SU-DHL-6 (cell line): ENCODE data around the gene SLC25A52.

Experiments used
- H2AFZ ChIP-seq: fragments of 200-600 bp; sonication (generic); 2 replicates; pipeline ENCODE4 v1.6.1; 2014; ENCODE audit warnings: low read depth, mild to moderate bottlenecking, moderate library complexity, mixed read lengths, antibody characterized with exemption, low read length; ENCODE audit not compliant: severe bottlenecking
- H3F3A ChIP-seq: fragments of 200-600 bp; shearing (Covaris generic); 2 replicates; pipeline ENCODE4 v1.6.0; 2016; ENCODE audit warnings: antibody characterized with exemption, mild to moderate bottlenecking; ENCODE audit not compliant: insufficient read depth
- H3K27ac ChIP-seq: fragments of 200-600 bp; sonication (generic); 2 replicates; pipeline ENCODE4 v1.5.1; 2016; ENCODE audit warnings: low read depth, mild to moderate bottlenecking, low read length, moderate library complexity, mixed read lengths
- H3K27me3 ChIP-seq: fragments of 200-600 bp; sonication (generic), shearing (Covaris generic); 2 replicates; pipeline ENCODE4 v1.6.0; 2014; ENCODE audit warnings: mild to moderate bottlenecking, low read length
- H3K36me3 ChIP-seq: fragments of 200-600 bp; sonication (generic); 2 replicates; pipeline ENCODE4 v1.6.1; 2014; ENCODE audit warnings: mild to moderate bottlenecking, low read length, mixed read lengths
- H3K4me2 ChIP-seq: fragments of 300-600, 200-600 bp; shearing (Covaris generic), sonication (generic); 2 replicates; pipeline ENCODE4 v1.6.0; 2014; ENCODE audit warnings: low read length, low read depth, mild to moderate bottlenecking; ENCODE audit not compliant: poor library complexity, severe bottlenecking
- H3K4me3 ChIP-seq: fragments of 200-600 bp; sonication (generic); 2 replicates; pipeline ENCODE4 v1.5.1; 2014; ENCODE audit warnings: antibody characterized with exemption, low read length, mild to moderate bottlenecking, mixed read lengths; ENCODE audit not compliant: insufficient read depth, poor library complexity, severe bottlenecking
- H3K79me2 ChIP-seq: fragments of 200-600 bp; sonication (generic); 2 replicates; pipeline ENCODE4 v1.6.1; 2014; ENCODE audit warnings: mild to moderate bottlenecking, low read length, moderate library complexity; ENCODE audit not compliant: insufficient read depth
- H3K9ac ChIP-seq: fragments of 200-600 bp; sonication (generic); 2 replicates; pipeline ENCODE4 v1.7.0; 2014; ENCODE audit warnings: mild to moderate bottlenecking, low read length
- H3K9me2 ChIP-seq: fragments of 200-600 bp; sonication (generic); replicated peaks from 2 replicates; pipeline ENCODE4 v1.6.1; 2014; ENCODE audit warnings: low read length; ENCODE audit not compliant: insufficient read depth
- H3K9me3 ChIP-seq: fragments of 200-600 bp; sonication (generic); 2 replicates; pipeline ENCODE4 v1.6.1; 2014; ENCODE audit warnings: low read length, mixed read lengths; ENCODE audit not compliant: insufficient read depth
- H4K20me1 ChIP-seq: fragments of 200-600 bp; sonication (generic); 2 replicates; pipeline ENCODE4 v1.6.1; 2014; ENCODE audit warnings: low read depth, mild to moderate bottlenecking, antibody characterized with exemption, low read length, moderate library complexity, mixed read lengths
- EZH2phosphoT487 ChIP-seq: fragments of 200-600 bp; sonication (generic), shearing (Covaris generic); conservative IDR thresholded peaks from 2 replicates; pipeline ENCODE4 v1.6.1; 2018; ENCODE audit warnings: mild to moderate bottlenecking, antibody characterized with exemption, low read length, moderate library complexity, mixed read lengths
- TF ChIP-seq, protein P1 (sequence below): fragments of 200-600 bp; sonication (generic); IDR thresholded peaks from one replicate; pipeline ENCODE4 v1.5.1; 2017; ENCODE audit warnings: antibody characterized with exemption, mild to moderate bottlenecking, low read length, moderate library complexity; ENCODE audit not compliant: insufficient read depth, poor library complexity, severe bottlenecking

SLC25A52 gene

DNA sequence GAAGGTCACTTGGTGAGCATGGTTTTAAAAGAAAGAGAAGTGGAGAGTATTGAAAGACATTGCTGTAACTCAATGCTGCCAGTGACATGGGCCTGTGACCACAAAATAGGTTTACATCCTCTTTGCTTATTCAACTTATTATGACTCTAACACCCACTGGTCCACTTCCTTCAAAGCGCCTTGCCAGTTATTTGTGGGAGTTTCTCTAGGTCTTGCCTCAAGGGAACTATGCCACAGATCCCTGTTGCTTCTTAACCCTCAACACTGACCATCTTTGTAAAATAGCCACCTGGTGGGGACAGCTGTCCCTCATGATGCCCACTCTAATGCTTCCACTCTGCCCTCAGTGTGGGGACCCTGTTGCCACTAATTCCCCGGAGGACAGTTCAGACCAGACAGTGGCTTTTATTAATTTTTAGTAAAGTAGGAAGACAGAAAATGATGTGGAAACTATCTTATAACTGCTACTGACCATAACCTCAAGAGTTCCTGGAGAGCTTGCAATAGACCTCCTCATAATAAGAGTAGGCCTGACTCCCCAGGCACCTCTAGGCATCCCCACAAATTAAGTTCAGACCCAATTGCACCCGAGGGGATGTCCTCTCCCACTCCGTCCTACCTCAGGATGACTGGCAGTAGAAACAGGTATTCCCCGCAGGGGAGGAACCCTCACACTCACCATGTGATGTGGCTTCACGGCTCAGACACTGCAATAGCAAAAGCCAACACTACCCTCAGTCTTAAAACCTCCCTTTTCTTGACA is 31.3 kb upstream of the SLC25A52 start:
- H3F3A ChIP-seq: no peaks in the 10 kb centered on the region
- no peak overlapping the region for H3K4me3 ChIP-seq
- H2AFZ ChIP-seq: no peak overlapping the region
- H3K27ac ChIP-seq: no peak overlapping the region
- H3K4me2 ChIP-seq: no peak overlapping the region
- no peaks in the 10 kb centered on the region for H3K79me2 ChIP-seq
- TF ChIP-seq EZH2phosphoT487: no peak
- TF ChIP-seq, protein P1, sequence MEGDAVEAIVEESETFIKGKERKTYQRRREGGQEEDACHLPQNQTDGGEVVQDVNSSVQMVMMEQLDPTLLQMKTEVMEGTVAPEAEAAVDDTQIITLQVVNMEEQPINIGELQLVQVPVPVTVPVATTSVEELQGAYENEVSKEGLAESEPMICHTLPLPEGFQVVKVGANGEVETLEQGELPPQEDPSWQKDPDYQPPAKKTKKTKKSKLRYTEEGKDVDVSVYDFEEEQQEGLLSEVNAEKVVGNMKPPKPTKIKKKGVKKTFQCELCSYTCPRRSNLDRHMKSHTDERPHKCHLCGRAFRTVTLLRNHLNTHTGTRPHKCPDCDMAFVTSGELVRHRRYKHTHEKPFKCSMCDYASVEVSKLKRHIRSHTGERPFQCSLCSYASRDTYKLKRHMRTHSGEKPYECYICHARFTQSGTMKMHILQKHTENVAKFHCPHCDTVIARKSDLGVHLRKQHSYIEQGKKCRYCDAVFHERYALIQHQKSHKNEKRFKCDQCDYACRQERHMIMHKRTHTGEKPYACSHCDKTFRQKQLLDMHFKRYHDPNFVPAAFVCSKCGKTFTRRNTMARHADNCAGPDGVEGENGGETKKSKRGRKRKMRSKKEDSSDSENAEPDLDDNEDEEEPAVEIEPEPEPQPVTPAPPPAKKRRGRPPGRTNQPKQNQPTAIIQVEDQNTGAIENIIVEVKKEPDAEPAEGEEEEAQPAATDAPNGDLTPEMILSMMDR: no peak
- no peak overlapping the region for H3K9ac ChIP-seq
- no peaks in the 10 kb centered on the region for H3K9me3 ChIP-seq
- no peaks in the 10 kb centered on the region for H3K9me2 ChIP-seq
- no peaks in the 10 kb centered on the region for H3K36me3 ChIP-seq
- H4K20me1 ChIP-seq: no peaks in the 10 kb centered on the region
- no peaks in the 10 kb centered on the region for H3K27me3 ChIP-seq

DNA sequence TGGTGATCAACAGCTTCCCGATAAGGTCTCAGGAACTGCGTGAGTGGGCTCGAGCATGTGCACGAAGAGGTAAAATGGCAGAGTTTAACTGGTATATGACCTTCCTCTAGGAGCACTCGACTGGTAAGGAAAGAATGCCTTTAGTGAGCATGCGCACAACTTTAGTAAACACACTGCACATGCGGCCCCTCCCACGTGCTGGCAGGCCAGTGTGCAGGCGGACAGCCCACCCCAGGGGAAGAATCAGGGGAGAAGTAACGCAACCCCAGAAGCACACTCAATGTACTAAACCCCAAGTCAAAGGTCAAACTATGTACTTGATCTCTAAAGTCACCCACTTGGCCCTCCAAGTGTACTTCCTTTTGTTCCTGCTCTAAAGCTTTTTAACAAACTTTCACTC is 28.7 kb upstream of the SLC25A52 start:
- Histone ChIP-seq H3K9me2 (no peaks in the 10 kb centered on the region), H2AFZ (no peak overlapping the region), H4K20me1 (no peaks in the 10 kb centered on the region), H3K4me3 (no peak overlapping the region), H3K27me3 (no peaks in the 10 kb centered on the region), H3K9ac (no peak overlapping the region), H3K36me3 (no peaks in the 10 kb centered on the region), H3K9me3 (no peaks in the 10 kb centered on the region), H3K4me2 (no peak overlapping the region), H3K79me2 (no peaks in the 10 kb centered on the region), H3F3A (no peaks in the 10 kb centered on the region), H3K27ac (no peak overlapping the region)
- TF ChIP-seq EZH2phosphoT487: no peak
- TF ChIP-seq, protein P1: no peak

DNA sequence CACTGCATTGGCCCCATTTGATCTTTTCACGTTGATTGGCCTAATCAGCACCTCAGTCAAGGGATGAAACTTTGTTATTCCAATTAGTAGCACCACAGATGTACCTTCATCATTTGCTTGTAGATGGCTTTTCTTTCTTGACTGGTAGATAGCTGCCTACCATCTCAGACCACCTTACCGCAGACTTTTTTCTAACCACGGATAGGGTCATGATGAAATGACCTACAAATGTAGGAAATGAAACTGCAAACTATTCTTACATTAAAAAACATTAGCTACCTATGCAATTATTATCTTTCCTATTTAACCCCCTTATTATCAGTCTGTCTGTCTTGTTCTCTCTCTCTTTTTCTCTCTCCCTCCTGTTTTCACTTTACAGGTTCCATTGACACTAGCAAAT is 22.4 kb upstream of the SLC25A52 start:
- no peak overlapping the region for H3K4me3 ChIP-seq
- no peak overlapping the region for H3K27ac ChIP-seq
- H2AFZ ChIP-seq: no peak overlapping the region
- H3K9me3 ChIP-seq: peaks cover 23% of the 10 kb centered on the region
- no peaks in the 10 kb centered on the region for H3K36me3 ChIP-seq
- H4K20me1 ChIP-seq: no peaks in the 10 kb centered on the region
- H3K9me2 ChIP-seq: no peaks in the 10 kb centered on the region
- no peak overlapping the region for H3K4me2 ChIP-seq
- H3K9ac ChIP-seq: no peak overlapping the region
- no peak for TF ChIP-seq EZH2phosphoT487
- TF ChIP-seq, protein P1: no peak
- no peaks in the 10 kb centered on the region for H3K79me2 ChIP-seq
- no peaks in the 10 kb centered on the region for H3F3A ChIP-seq
- H3K27me3 ChIP-seq: 0 out of 2 replicates have a peak, but pooled peaks cover 4% of the 10 kb centered on the region
